ENCODE measurements around the gene ST6GALNAC3.
A peak's percentile ranks its signal among the peaks of the same experiment; 100 is the strongest.
"Not testable (repeated sequence)": the region's sequence is repeated elsewhere in the genome, so short reads cannot be mapped to it uniquely, and the experiment has no call there.

The ST6GALNAC3 gene

DNA sequence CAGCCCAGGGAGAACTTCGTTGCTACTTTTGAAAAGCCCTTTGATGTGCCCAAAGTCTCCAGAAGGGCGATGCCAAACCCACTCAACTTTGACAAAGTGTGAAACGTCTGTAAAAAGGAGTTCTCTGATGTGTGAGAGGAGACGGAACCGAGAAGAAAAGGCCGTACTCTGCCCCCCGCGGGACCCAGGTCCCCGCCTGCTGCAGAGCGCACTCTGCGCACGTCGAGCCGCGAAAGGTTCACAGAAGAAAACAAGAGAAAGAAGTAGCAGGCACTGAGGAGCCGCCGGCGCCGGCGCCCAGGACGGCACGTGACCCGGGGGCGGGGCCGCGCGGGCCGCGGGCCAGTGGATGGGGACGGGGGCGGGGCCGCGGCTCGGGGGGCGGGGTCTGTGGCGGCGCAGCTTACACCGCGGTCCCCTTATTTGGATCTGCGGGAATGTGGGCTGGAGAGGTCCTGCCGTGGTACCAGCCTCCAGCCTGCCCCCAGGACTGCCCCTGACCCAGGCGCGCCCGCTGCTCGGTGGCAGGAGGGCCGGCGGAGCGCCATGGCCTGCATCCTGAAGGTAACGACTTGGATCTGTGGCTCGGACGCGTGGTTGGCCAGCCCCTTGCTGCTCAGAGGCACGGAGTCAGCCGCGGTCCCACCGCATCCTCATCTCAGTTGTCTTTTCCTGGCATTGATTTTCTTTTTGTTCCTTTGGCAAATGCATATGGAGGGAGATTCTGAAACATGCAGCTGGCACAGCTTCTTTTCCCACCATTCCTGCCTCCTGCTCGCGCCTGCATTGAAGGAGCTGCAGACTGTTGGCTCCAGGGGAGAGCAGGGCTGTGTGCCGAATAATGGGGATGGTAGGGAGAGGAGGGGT is at the start of gene ST6GALNAC3:
TSS of gene ST6GALNAC3 (plus strand) at position 426 of the 867 bp plus-strand sequence.
- H3K9me3 Mint-ChIP-seq = no peaks in the 10 kb centered on the region
- no peaks in the 10 kb centered on the region for H3K27me3 Mint-ChIP-seq
- H3K27ac Mint-ChIP-seq = peak within 1 kb of the TSS; percentile 36
- H3K36me3 Mint-ChIP-seq = no peaks in the 10 kb centered on the region
- H3K4me3 Mint-ChIP-seq = peak within 1 kb of the TSS; percentile 92
- peaks cover 27% of the 10 kb centered on the region for H3K4me1 Mint-ChIP-seq

DNA sequence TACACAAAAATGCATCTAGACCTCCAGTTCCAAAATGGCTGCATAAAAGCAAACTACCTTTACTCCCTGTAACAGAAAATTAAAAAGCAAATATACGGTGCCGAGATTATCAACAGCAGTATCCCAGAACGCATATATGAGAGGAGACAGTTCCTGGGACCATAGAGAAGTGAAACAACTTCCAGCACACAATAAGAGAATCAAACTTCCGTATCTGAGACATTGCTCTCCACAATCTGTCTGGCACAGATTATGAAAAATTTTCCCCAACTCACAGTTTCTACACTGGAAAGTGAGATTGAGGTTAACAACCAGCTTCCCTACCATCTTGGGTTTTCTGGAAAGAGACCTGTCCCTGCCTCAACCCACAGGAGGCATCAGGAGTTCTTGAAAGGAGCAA is 47.2 kb upstream of the ST6GALNAC3 start:
- no peak overlapping the region for H3K27ac Mint-ChIP-seq

DNA sequence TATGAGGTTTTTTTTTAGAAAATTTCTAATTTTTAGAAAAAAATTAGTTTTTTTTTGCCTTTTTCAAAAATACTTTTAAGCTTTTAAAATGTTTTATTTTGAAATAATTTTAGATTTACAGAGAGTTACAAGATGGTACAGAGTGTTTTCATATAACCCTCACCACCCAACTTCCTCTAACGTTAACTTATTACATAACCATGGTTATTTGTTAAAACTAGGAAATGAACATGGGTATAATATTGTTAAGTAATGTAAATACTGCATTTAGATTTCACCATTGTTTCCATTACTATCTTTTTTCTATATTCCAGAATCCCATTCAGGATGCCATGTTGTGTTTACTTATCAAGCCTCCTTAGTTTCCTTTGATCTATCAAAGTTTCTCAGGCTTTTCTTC is 45.2 kb upstream of the ST6GALNAC3 start:
- Mint-ChIP-seq H3K27me3 (peaks cover 7% of the 10 kb centered on the region), H3K9me3 (no peaks in the 10 kb centered on the region), H3K4me1 (peaks cover 3% of the 10 kb centered on the region), H3K27ac (no peak overlapping the region), H3K36me3 (no peaks in the 10 kb centered on the region), H3K4me3 (no peak overlapping the region)

More for the DNA sequence above, 47.2 kb upstream of the ST6GALNAC3 start:
- Mint-ChIP-seq H3K36me3 (no peaks in the 10 kb centered on the region), H3K4me1 (peaks cover 12% of the 10 kb centered on the region), H3K4me3 (no peak overlapping the region), H3K27me3 (peaks cover 7% of the 10 kb centered on the region), H3K9me3 (no peaks in the 10 kb centered on the region)

DNA sequence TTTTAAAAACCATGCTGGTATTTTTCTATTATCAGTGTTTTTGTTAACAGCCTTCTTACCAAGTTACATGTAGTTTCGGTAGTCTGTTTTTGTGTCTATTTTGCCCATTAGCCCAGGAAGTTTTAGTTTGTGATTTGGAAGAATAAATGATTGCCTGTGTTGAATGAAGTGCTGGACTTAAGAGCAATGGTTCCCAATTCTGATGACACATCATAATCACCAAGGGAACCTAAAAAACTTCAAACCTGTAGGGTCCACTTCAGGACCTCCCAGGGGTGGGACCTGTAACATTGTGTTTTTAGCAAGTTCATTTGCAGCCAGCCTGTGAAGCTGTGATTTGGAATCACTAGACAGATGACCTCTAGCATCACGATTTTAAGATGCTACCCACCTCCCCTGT is 43.0 kb upstream of the ST6GALNAC3 start:
- peaks cover 1% of the 10 kb centered on the region for H3K27me3 Mint-ChIP-seq

DNA sequence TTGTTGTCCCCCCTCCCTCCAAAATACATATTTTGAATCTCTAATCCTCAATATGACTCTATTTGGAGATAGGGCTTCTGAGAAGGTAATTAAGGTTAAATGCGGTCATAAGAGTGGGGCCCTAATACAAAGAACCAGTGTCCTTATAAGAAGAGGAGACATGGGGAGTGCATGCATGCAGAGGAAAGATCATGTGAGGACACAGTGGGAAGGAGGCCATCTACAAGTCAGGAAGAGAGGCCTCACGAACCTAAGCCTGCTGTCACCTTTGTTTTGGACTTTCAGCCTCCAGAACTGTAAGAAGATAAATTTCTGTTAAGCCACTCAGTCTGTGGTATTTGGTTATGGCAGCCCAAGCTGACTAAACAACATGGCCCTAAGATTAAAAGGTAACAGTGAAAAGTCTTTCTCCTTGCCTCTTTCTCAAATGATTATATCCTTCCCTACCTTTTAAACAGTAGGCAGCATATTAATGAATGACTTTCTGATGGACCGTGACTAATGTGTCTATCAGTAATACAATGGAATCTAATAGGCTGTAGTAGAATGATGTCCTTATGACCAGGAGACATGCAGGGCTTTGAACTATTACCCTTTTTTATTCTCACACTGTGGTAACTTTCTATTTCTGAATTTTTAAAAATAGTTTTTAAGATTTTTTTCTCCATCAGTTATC is 40.6 kb upstream of the ST6GALNAC3 start:
- no peaks in the 10 kb centered on the region for H3K4me1 Mint-ChIP-seq
- no peak overlapping the region for H3K4me3 Mint-ChIP-seq
- no peaks in the 10 kb centered on the region for H3K36me3 Mint-ChIP-seq
- no peaks in the 10 kb centered on the region for H3K27me3 Mint-ChIP-seq
- no peaks in the 10 kb centered on the region for H3K9me3 Mint-ChIP-seq
- no peak overlapping the region for H3K27ac Mint-ChIP-seq

More for the DNA sequence above, 43.0 kb upstream of the ST6GALNAC3 start:
- Mint-ChIP-seq H3K36me3 (no peaks in the 10 kb centered on the region), H3K4me1 (no peaks in the 10 kb centered on the region), H3K9me3 (no peaks in the 10 kb centered on the region), H3K4me3 (no peak overlapping the region), H3K27ac (no peak overlapping the region)

DNA sequence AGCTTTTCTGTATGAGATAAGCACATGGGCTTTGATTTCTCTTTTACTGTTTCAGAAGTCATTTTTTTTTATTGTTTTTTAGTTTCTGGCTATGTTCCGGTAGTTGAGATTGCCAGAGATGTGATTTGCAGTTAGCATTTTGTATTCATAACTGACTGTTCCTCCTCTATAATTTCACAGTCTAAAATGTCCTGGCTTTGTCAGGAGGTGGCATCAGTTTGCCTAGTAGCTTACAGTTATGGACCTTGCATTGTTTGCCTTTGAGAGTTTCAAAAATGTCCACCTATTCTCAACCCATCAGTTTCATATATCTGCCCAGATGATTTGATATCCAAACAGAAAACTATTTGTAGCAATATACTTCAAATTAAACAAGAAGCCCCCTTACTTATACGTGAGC is 39.5 kb upstream of the ST6GALNAC3 start:
- H3K27me3 Mint-ChIP-seq = peaks cover 1% of the 10 kb centered on the region
- no peaks in the 10 kb centered on the region for H3K36me3 Mint-ChIP-seq

DNA sequence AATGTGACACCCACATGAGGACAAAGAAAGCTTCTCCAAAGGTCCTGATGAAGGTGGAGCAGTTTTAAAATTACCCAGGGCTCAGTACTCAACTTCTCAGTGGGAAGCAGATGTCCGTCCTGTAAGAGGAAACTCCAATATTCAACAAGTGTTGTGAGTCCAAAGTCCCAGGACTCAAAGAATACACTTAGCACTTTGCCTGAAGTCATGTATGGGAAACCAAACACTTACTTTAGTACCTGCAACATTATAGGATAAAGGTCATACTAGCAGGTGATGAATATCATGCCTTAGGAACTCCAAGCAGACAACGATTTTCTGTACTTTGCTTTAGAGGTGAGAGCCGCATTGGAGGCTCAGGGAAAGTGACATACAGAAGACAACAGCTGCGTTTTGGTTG is 37.2 kb upstream of the ST6GALNAC3 start:
- H3K27me3 Mint-ChIP-seq = peaks cover 5% of the 10 kb centered on the region
- H3K4me1 Mint-ChIP-seq = no peaks in the 10 kb centered on the region
- no peak overlapping the region for H3K4me3 Mint-ChIP-seq
- no peak overlapping the region for H3K27ac Mint-ChIP-seq
- no peaks in the 10 kb centered on the region for H3K36me3 Mint-ChIP-seq
- no peaks in the 10 kb centered on the region for H3K9me3 Mint-ChIP-seq

More for the DNA sequence above, 39.5 kb upstream of the ST6GALNAC3 start:
- Mint-ChIP-seq H3K4me1 (no peaks in the 10 kb centered on the region), H3K9me3 (no peaks in the 10 kb centered on the region), H3K4me3 (no peak overlapping the region), H3K27ac (no peak overlapping the region)

DNA sequence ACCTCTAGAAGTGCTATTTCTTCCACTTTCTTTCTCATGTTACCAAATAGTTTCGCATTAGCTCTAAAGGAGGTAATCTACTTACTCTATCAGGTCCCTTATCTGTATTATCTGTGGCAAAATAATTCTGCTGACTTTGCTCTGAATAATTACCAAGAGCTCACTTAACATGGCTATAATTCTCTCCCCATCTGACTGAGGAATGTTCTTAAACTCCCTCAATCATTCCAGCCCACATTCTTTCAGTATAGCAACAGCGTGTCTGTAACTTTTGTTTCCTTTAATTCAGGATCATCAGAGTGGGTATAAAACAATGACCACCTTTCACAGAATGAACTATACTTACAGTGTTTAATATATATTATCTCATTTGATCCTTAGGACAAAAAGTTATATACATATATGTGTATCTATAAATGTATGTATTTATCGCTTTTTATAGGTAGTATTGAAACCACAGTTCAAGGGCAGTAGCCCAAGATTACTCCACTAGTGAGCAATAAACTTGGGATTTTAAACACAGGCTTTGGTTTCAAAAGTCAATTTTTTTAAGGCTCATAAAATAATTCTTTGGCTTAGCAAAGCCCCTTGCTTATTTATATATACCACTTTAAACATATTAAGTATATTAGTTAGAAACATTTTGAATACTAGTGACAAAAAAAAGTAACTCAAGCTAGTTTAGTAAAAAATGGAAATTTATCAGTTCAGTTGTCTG is 36.1 kb upstream of the ST6GALNAC3 start:
- H3K36me3 Mint-ChIP-seq = no peaks in the 10 kb centered on the region
- no peaks in the 10 kb centered on the region for H3K4me1 Mint-ChIP-seq
- no peak overlapping the region for H3K4me3 Mint-ChIP-seq
- H3K9me3 Mint-ChIP-seq = no peaks in the 10 kb centered on the region
- no peak overlapping the region for H3K27ac Mint-ChIP-seq
- H3K27me3 Mint-ChIP-seq = peaks cover 5% of the 10 kb centered on the region

DNA sequence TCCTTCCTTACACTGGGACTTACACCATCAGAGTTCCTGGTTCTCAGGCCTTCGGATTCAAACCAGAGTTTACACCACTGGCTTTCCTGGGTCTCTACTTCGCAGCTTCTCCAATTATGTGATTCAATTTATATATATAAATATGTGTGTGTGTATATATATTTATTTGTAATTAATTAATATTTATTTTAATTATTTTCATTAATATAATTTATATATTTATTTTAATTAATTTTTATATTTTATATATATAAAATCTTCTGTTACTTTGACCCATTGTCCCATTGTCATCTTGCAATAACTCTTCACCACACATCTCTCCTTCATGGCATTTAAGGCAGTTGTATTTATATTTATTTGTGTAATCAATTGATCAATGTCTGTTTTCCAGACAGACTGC is 28.4 kb upstream of the ST6GALNAC3 start:
- no peaks in the 10 kb centered on the region for H3K36me3 Mint-ChIP-seq
- no peak overlapping the region for H3K4me3 Mint-ChIP-seq
- H3K4me1 Mint-ChIP-seq = no peaks in the 10 kb centered on the region
- H3K27ac Mint-ChIP-seq = no peak overlapping the region
- H3K27me3 Mint-ChIP-seq = peaks cover 7% of the 10 kb centered on the region
- H3K9me3 Mint-ChIP-seq = no peaks in the 10 kb centered on the region

DNA sequence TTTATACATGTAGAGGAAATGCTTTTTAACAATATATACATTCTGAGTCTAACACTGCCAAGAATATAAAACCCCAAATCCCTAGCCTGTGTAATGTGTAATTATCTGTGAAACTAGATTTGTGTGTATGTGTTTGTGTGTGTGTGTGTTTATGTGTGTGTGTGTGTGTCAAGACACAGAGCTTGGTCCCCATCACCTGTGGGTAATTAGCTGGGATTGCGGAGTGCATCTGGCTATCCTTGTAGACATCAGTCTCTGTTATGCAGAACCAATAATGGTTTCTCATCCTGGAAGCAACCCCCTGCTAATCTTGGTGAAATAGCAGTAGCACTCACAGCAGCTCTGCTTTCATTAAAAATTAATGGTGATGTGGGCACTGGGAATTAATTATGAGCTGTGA is 26.3 kb upstream of the ST6GALNAC3 start:
- Mint-ChIP-seq H3K4me1 (no peaks in the 10 kb centered on the region), H3K27me3 (peaks cover 3% of the 10 kb centered on the region), H3K27ac (no peak overlapping the region), H3K36me3 (no peaks in the 10 kb centered on the region), H3K4me3 (no peak overlapping the region), H3K9me3 (no peaks in the 10 kb centered on the region)

DNA sequence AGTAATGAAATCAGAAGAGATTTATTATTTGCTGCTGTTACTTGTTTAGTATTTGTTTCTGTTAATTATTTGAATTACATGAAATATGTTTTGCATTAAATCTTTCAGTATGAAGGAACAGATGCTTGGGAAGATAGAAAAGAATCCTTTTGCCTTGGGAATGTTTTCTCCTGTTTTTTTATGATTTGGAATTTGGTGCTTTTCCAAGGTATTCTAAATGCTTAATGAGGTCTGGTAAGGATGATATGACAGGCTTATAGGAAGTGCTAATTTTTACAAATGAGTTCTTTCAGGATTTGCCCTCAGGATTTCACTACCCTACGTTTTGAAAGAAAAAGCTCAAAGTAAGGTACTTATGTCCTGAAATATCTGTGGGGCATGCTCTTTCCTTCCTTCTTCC is 25.6 kb upstream of the ST6GALNAC3 start:
- peaks cover 3% of the 10 kb centered on the region for H3K27me3 Mint-ChIP-seq
- H3K36me3 Mint-ChIP-seq = no peaks in the 10 kb centered on the region
- no peak overlapping the region for H3K4me3 Mint-ChIP-seq
- no peak overlapping the region for H3K27ac Mint-ChIP-seq
- H3K4me1 Mint-ChIP-seq = no peaks in the 10 kb centered on the region
- H3K9me3 Mint-ChIP-seq = no peaks in the 10 kb centered on the region

DNA sequence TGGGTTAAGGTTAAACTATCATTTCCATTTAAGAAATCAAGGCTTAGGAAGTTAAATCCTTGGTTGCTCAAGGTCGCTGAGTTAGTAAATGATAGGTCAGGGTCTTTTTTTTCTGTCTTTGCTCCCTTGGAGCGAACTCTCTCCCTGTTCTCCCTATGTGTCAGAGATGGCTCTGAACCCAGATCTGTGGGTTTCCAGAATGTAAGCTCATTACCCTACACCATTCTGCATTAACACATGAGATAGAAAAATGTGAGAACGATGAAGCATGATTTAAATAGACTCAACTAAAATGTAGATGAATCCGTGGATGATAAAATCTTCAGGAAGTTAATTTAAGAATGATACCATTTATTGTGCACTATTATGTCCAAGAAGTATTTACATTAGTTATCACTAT is 25.0 kb upstream of the ST6GALNAC3 start:
- Mint-ChIP-seq H3K4me1 (no peaks in the 10 kb centered on the region), H3K4me3 (no peak overlapping the region)

DNA sequence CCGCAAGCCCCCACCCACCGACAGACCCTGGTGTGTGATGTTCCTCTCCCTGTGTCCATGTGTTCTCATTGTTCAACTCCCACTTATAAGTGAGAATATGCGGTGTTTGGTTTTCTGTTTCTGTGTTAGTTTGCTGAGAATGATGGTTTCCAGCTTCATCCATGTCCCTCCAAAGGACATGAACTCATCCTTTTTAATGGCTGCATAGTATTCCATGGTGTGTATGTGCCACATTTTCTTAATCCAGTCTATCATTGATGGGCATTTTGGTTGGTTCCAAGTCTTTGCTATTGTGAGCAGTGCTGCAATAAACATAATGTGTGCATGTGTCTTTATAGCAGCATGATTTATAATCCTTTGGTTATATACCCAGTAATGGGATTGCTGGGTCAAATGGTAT is 24.5 kb upstream of the ST6GALNAC3 start:
- not testable (repeated sequence) for H3K27ac Mint-ChIP-seq, H3K4me1 Mint-ChIP-seq, H3K36me3 Mint-ChIP-seq, H3K27me3 Mint-ChIP-seq, H3K4me3 Mint-ChIP-seq, H3K9me3 Mint-ChIP-seq

More for the DNA sequence above, 25.0 kb upstream of the ST6GALNAC3 start:
- Mint-ChIP-seq H3K9me3 (no peaks in the 10 kb centered on the region), H3K36me3 (no peaks in the 10 kb centered on the region), H3K27ac (no peak overlapping the region), H3K27me3 (peaks cover 5% of the 10 kb centered on the region)

DNA sequence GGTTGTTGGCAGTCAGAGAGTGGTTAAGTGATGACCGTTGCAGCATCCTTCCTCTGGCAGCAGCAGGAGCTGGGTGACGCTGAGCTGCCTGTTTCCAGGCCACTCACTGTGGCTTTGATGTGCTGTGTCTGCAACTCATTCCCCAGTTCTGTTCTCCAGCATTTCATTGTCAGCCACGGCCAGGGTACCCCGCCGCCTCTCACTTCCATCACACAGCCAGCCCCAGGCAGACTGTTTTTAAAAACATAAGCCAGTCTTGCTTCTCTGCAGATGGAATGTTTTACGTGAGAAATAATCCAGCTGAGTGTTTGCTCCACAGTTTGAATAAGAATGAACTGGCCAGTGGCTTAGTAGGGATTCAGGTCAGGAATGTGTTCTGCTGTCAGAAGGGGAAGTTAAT is 21.5 kb upstream of the ST6GALNAC3 start:
- no peaks in the 10 kb centered on the region for H3K9me3 Mint-ChIP-seq
- H3K27ac Mint-ChIP-seq = no peak overlapping the region
- H3K4me1 Mint-ChIP-seq = no peaks in the 10 kb centered on the region
- no peak overlapping the region for H3K4me3 Mint-ChIP-seq
- H3K27me3 Mint-ChIP-seq = peaks cover 9% of the 10 kb centered on the region
- no peaks in the 10 kb centered on the region for H3K36me3 Mint-ChIP-seq

DNA sequence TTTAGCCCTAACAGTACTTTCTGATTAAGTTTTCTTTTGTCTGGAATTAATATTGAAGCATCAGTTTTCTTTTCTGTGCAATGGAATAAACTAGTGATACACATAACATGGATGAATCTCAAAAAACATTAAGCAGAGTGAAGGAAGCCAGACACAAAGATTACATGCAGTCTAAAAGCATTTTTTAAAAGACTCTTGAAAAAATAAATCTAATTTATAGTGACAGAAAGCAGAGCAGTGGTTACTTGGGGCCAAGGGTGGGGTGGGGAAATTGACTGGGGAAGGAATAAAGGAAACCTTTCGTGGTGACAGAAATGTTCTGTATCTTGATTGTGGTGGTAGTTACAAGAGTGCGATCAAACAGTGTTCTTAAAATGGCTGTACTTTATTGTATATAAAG is 20.2 kb upstream of the ST6GALNAC3 start:
- H3K4me1 Mint-ChIP-seq = no peaks in the 10 kb centered on the region
- peaks cover 9% of the 10 kb centered on the region for H3K27me3 Mint-ChIP-seq
- H3K9me3 Mint-ChIP-seq = no peaks in the 10 kb centered on the region
- H3K4me3 Mint-ChIP-seq = no peak overlapping the region
- no peak overlapping the region for H3K27ac Mint-ChIP-seq
- H3K36me3 Mint-ChIP-seq = no peaks in the 10 kb centered on the region

DNA sequence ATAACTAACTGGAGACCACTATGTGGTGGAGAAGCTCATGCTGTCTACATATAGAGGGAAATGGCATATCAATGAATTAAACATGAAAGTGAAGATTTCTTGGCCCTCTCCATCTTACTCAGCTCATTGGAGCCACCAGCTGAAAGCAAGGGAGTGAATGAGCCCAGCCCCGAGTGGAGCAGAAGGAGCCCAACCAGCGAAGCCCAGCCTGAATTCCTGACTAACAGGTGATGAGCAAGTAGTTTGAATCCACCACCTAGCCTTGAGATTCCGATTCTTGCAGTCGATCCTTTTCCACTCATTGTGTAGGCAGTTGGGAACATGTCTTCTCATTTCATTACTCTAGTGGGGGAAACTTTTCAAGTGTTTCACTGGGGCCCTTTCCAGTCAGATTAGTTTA is 18.6 kb upstream of the ST6GALNAC3 start:
- H3K9me3 Mint-ChIP-seq = no peaks in the 10 kb centered on the region
- no peak overlapping the region for H3K27ac Mint-ChIP-seq
- H3K4me3 Mint-ChIP-seq = no peak overlapping the region
- no peaks in the 10 kb centered on the region for H3K36me3 Mint-ChIP-seq
- H3K27me3 Mint-ChIP-seq = peaks cover 5% of the 10 kb centered on the region
- H3K4me1 Mint-ChIP-seq = no peaks in the 10 kb centered on the region

Measured in activated naive CD4-positive, alpha-beta T cell treated with anti-CD3 and anti-CD28 coated beads, Interleukin-2, amount 50 U/mL, for 24 hours (primary cell).